PC-9 (cell line): ENCODE data around the gene RET. TPM values are rescaled to one million over a fixed set of nuclear protein-coding genes. Genes with fewer than 3 reads are reported as not detected.

Experiments used
- BruUV-seq: library from RNA; stranded (reverse); fragments of 400-500 nt; replicated peaks from 2 replicates; lab custom pipeline; 2021; lab: Mats Ljungman, UMichigan
- CTCF ChIA-PET: fragments of 300-600 bp; sonication (Branson Sonifier 250); formaldehyde crosslinking; loops from one replicate; lab custom pipeline; 2022; ENCODE audit warnings: antibody characterized with exemption; lab: Charles Lee
- POLR2A ChIA-PET: fragments of 300-600 bp; sonication (Branson Sonifier 250); formaldehyde crosslinking; loops from one replicate; lab custom pipeline; 2022; ENCODE audit warnings: antibody characterized with exemption; ENCODE audit not compliant: unreplicated experiment; lab: Charles Lee
- DNase-seq, 2 experiments: peaks; one replicate each; pipeline versions ENCODE4 v3.0.0 to v3.0.0-alpha.2; 2015 to 2022; ENCODE audit warnings: mixed read lengths in 1 of 2
- H2AFZ ChIP-seq: fragments of 200-600 bp; sonication (generic); 2 replicates; pipeline ENCODE4 v1.8.1; 2017; ENCODE audit warnings: antibody characterized with exemption
- H3F3A ChIP-seq: fragments of 200-600 bp; sonication (generic); 2 replicates; pipeline ENCODE4 v1.8.1; 2017; ENCODE audit warnings: antibody characterized with exemption, mild to moderate bottlenecking, low read depth; ENCODE audit not compliant: insufficient read depth
- H3K27ac ChIP-seq: fragments of 200-600 bp; sonication (generic); 2 replicates; pipeline ENCODE4 v1.6.1; 2016; ENCODE audit warnings: mixed run types
- H3K27me3 ChIP-seq: fragments of 200-600 bp; sonication (generic); 2 replicates; pipeline ENCODE4 v1.6.1; 2016; ENCODE audit warnings: low read depth, mixed run types; ENCODE audit not compliant: insufficient read depth
- H3K36me3 ChIP-seq: fragments of 200-600 bp; sonication (generic); 2 replicates; pipeline ENCODE4 v1.6.1; 2016; ENCODE audit warnings: low read depth, mixed run types
- H3K4me1 ChIP-seq: fragments of 200-600 bp; sonication (generic); replicated peaks from 2 replicates; pipeline ENCODE4 v1.6.1; 2016; ENCODE audit warnings: mixed run types; ENCODE audit not compliant: insufficient read depth
- H3K4me2 ChIP-seq: fragments of 200-600 bp; sonication (generic); 2 replicates; pipeline ENCODE4 v1.6.1; 2017; ENCODE audit warnings: mixed run types
- H3K4me3 ChIP-seq: fragments of 200-600 bp; sonication (generic); 2 replicates; pipeline ENCODE4 v1.6.1; 2016; ENCODE audit warnings: mixed run types
- H3K79me2 ChIP-seq: fragments of 200-600 bp; sonication (generic); 2 replicates; pipeline ENCODE4 v1.6.1; 2017; ENCODE audit warnings: low read depth, mixed run types
- H3K9me2 ChIP-seq: fragments of 200-600 bp; sonication (generic); 2 replicates; pipeline ENCODE4 v1.8.1; 2017; ENCODE audit warnings: mild to moderate bottlenecking; ENCODE audit not compliant: insufficient read depth
- H3K9me3 ChIP-seq: fragments of 200-600 bp; sonication (generic); 2 replicates; pipeline ENCODE4 v1.8.1; 2016; ENCODE audit warnings: low read depth; ENCODE audit not compliant: insufficient read depth
- H4K20me1 ChIP-seq: fragments of 200-600 bp; sonication (generic); 2 replicates; pipeline ENCODE4 v1.8.1; 2017; ENCODE audit not compliant: insufficient read depth
- EZH2 ChIP-seq: fragments of 200-600 bp; sonication (generic); IDR thresholded peaks from 2 replicates; pipeline ENCODE4 v1.8.0; 2017; ENCODE audit warnings: antibody characterized with exemption, low read depth
- intact Hi-C: fragments of 100-400 bp; cut with micrococcal nuclease; formaldehyde crosslinking; loops from one replicate; pipeline ENCODE4 v1.10.0; 2022; ENCODE audit not compliant: unreplicated experiment
- total RNA-seq: library from RNA; stranded (reverse); gene quantifications from 2 replicates; pipeline ENCODE4 v1.2.3, GENCODE V29; 2021
- TF ChIP-seq, protein P1 (sequence below): fragments of 200-600 bp; sonication (generic); conservative IDR thresholded peaks from 2 replicates; pipeline ENCODE4 v1.6.1; 2017; ENCODE audit warnings: mixed run types, antibody characterized with exemption, mild to moderate bottlenecking, moderate library complexity

RET gene
- total RNA-seq, 1 experiment from 2014 or later, result not detected

DNA sequence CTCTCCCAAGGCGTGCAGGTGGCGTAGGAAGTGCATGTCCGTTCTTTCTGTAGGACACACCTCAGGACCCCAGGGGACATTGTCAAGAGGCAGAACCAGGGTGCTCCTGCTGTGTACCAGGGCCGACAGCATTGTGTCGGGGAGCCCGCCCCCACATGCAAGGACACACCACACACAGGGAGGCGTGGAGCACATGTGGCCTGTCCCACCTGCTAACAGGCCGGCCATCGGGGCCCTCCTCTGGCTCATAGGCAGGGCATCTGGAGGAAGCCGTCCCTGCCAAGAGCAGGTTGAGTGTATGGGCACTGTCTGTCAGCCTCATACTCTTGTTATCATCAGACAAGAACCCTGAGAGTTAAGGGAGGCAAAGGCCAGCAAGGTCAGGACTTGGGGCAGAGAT lies 12.7 kb downstream of the RET start:
- no TSS peak for BruUV-seq
- Histone ChIP-seq H3K4me1 (no peaks in the 10 kb centered on the region), H3K9me3 (no peaks in the 10 kb centered on the region), H3K79me2 (no peaks in the 10 kb centered on the region), H4K20me1 (no peaks in the 10 kb centered on the region), H3K27me3 (peaks cover 6% of the 10 kb centered on the region; the same call in 1 of the 2 replicates), H3K4me3 (no peak overlapping the region), H3K9me2 (no peaks in the 10 kb centered on the region), H3F3A (no peaks in the 10 kb centered on the region), H3K36me3 (no peaks in the 10 kb centered on the region), H3K4me2 (no peak overlapping the region), H3K27ac (no peak overlapping the region), H2AFZ (no peak overlapping the region)
- intact Hi-C loops, result no loop called here
- TF ChIP-seq, protein P1, sequence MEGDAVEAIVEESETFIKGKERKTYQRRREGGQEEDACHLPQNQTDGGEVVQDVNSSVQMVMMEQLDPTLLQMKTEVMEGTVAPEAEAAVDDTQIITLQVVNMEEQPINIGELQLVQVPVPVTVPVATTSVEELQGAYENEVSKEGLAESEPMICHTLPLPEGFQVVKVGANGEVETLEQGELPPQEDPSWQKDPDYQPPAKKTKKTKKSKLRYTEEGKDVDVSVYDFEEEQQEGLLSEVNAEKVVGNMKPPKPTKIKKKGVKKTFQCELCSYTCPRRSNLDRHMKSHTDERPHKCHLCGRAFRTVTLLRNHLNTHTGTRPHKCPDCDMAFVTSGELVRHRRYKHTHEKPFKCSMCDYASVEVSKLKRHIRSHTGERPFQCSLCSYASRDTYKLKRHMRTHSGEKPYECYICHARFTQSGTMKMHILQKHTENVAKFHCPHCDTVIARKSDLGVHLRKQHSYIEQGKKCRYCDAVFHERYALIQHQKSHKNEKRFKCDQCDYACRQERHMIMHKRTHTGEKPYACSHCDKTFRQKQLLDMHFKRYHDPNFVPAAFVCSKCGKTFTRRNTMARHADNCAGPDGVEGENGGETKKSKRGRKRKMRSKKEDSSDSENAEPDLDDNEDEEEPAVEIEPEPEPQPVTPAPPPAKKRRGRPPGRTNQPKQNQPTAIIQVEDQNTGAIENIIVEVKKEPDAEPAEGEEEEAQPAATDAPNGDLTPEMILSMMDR, result no peak
- TF ChIP-seq EZH2, result no peak
- CTCF ChIA-PET, result no interaction called here
- DNase-seq, result no peak
- POLR2A ChIA-PET, result no interaction called here

DNA sequence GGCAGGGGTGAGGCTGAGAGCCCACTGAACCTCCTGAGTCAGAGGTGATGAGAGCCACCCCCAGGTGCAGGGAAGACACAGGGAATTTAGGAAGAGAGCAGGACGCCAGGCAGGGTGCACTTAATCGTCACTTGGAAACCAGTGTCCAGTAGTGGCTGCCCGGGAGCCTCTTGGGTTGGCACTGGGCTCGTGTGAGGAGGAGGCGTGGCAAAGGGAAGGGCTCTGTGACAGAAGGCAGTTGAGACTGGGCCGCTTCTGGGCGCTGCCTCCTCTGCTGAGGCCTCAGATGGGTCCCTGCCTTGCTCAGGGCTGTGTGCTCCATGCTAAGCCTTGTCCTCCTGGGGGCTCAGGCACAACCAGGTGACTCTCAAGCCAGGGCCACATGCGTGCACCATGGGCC lies 13.3 kb downstream of the RET start:
- Histone ChIP-seq H3K4me1 (no peaks in the 10 kb centered on the region), H3K9me3 (no peaks in the 10 kb centered on the region), H3K4me3 (no peak overlapping the region), H3K27me3 (peaks cover 6% of the 10 kb centered on the region; the same call in 1 of the 2 replicates), H2AFZ (no peak overlapping the region), H3K9me2 (no peaks in the 10 kb centered on the region), H3K4me2 (no peak overlapping the region), H3K36me3 (no peaks in the 10 kb centered on the region), H3F3A (no peaks in the 10 kb centered on the region), H3K27ac (no peak overlapping the region), H4K20me1 (no peaks in the 10 kb centered on the region), H3K79me2 (no peaks in the 10 kb centered on the region)
- CTCF ChIA-PET, result no interaction called here
- no TSS peak for BruUV-seq
- intact Hi-C loops, result loop anchor here (10.0 kb wide), 1 partner anchor 335 kb away; no protein-coding TSS in a partner anchor
- TF ChIP-seq, protein P1, result no peak
- no peak for TF ChIP-seq EZH2
- DNase-seq, result no peak
- POLR2A ChIA-PET, result no interaction called here

DNA sequence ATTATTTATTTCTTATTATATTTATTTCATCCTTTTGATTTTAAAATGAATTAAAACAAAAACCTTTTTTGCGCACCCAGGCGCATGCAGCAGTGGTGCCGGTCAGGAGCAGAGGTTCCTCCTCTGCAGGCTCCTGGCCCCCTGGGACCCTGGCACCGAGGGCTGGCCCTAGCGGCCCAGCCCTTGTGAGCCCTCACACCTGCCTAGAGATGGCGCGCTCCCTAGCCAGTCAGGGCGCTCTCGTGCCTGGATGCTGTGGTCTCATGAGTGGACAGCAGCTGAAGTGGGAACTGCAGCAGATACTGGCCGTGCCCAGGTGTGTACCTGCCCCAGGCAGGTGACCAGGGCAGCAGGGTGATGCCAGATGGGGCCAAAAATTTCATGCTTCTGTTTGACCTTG lies 13.8 kb downstream of the RET start:
- H3F3A ChIP-seq, result no peaks in the 10 kb centered on the region
- intact Hi-C loops, result loop anchor here (10.0 kb wide), 1 partner anchor 336 kb away; no protein-coding TSS in a partner anchor
- no peaks in the 10 kb centered on the region for H3K9me3 ChIP-seq
- POLR2A ChIA-PET, result no interaction called here
- DNase-seq, result no peak
- H3K9me2 ChIP-seq, result no peaks in the 10 kb centered on the region
- H3K27me3 ChIP-seq, result peaks cover 9% of the 10 kb centered on the region; the same call in 1 of the 2 replicates
- H3K4me3 ChIP-seq, result no peak overlapping the region
- H3K36me3 ChIP-seq, result no peaks in the 10 kb centered on the region
- no peaks in the 10 kb centered on the region for H4K20me1 ChIP-seq
- TF ChIP-seq, protein P1, result no peak
- TF ChIP-seq EZH2, result no peak
- H2AFZ ChIP-seq, result no peak overlapping the region
- no TSS peak for BruUV-seq
- H3K4me1 ChIP-seq, result no peaks in the 10 kb centered on the region
- no peak overlapping the region for H3K4me2 ChIP-seq
- CTCF ChIA-PET, result no interaction called here
- H3K79me2 ChIP-seq, result no peaks in the 10 kb centered on the region
- no peak overlapping the region for H3K27ac ChIP-seq
